G401 (cell line): ENCODE measurements around the gene OPCML. TPM values are rescaled to one million over a fixed set of nuclear protein-coding genes. Genes with fewer than 3 reads are reported as not detected.
A peak's percentile ranks its signal among the peaks of the same experiment; 100 is the strongest.

Experiments
- DNase-seq: peaks from one replicate; pipeline ENCODE4 v3.0.0-alpha.2; 2015; ENCODE audit warnings: low spot score
- in situ Hi-C: cut with HindIII; loops from 2 replicates; pipeline ENCODE4 v1.10.0; 2016; ENCODE audit warnings: low sequenced_read_pairs, mixed read lengths
- total RNA-seq: library from RNA; depleted of rRNA; stranded (reverse); fragments of >200 nt; shearing (Covaris generic); gene quantifications from 2 replicates; pipeline ENCODE4 v1.2.3, GENCODE V29; 2014

Gene OPCML
- total RNA-seq, 1 experiment from 2014 or later, result not detected

DNA sequence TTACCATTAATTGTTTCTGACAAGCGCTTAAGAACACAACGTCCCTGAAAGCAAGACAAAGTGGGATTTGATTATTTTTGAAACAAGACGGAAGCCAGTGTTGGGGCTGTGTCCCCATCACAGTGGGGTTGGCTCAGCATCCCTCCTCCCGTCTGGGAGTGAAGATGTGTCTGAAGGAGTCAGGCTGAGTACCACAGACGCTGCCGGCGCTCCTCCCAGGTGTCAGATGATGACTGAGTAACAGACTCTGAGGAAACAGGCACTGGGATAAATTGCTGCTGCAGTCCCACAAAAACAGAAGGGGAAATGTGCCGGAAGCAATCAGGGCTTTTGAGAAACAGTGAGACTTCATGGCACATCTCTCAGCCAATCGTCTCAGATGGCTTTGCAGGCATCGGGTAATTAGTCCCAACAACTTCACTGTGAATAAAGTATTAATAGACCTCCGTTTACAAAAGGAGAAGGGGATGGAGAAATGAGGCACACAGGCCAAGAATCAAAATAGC, 266.7 kb downstream of the OPCML start:
- in situ Hi-C loops, result no loop called here
- DNase-seq, result no peak

DNA sequence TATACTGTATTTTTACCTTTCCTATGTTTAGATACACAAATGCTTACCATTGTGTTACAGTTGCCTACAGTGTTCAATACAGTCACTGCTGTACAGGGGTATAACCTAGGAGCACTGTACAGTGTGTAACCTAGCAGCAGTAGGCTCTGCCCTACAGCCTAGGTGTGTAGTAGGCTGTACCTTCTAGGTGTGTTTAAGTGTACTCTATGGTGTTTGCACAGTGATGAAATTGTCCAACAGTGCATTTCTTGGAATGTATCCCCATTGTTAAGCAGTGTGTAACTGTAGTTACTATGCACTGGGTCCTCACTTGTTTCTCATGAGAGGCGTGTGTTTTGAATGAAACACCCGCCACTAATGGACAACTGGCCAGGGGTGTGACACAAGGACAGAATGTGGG, 269.0 kb downstream of the OPCML start:
- in situ Hi-C loops, result no loop called here

DNA sequence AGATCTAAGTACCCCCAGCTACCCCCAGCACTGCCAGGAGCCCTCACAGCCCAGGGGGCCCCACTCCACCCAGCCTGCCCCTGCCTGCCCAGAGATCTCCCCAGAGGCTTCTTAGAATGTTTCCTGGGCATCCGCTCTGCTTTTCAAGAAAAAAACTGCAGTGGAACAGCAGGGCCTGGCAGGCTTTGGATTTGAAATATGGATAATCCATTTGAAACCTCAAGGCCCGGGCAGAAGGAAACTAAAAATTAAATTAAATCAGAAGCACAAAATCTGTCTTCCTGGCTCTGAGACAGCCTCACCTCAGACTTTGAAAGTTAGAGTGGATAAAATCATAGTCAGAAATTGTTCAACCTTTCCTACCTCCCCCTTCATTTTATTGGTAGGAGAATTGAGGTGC, 273.6 kb downstream of the OPCML start:
- in situ Hi-C loops, result no loop called here
- no peak for DNase-seq

More for the DNA sequence above, 269.0 kb downstream of the OPCML start:
- DNase-seq, result no peak

DNA sequence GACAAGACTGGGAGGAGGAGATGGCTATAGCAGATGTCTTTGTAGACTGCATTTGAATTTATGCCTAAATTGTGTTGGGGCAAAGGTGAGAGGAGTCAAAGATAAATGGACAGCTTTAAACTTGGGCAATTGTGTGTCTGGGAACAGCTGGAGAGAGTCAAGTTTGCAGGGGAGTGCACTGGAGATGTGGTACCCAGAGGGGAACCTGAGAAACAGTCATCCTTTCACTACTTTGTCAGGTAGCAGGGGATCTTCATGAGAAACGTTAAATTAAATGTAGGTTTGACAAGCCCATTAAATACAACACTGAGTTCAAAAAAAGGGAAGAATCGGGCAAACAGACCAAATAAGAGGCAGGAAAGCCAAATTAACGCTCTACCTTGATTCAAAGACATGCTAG, 277.7 kb downstream of the OPCML start:
- in situ Hi-C loops, result no loop called here
- DNase-seq, result no peak

DNA sequence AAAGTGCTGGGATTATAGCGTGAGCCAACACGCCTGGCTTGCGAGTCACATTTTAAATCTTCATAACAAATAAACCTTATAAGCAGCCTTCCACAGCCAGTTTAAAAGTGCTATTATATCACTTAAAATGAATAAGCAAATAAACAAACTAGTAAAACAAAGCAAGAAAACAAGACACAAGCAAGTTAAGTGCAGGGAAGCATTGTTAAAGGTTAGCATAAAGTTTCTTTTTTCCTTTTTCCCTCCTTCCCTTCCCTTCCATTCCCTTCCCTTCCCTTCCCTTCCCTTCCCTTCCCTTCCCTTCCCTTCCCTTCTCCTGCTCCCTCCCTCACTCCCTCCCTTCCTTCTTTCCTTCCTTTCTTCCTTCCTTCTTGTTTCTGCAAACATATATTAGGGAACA, 278.7 kb downstream of the OPCML start:
- in situ Hi-C loops, result no loop called here

DNA sequence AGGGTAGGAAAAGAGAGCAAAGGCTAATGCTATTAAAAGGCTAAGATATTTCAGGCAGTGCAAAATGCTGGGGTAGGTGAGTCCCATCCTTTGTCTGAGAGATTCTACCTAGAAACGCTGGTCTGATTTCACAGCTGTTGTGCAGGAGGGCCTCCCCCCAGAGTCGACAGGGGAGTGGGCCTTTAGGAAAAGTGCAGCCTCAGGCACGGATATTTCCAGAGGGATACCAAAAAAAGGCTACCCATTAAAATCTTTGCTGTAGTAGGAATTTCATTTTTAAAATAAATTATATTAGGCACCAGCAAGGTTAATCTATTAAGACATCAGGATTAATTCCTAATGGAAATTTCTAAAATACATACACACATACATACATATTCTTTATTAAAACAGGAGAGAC, 280.5 kb downstream of the OPCML start:
- in situ Hi-C loops, result no loop called here
- DNase-seq, result no peak

More for the DNA sequence above, 278.7 kb downstream of the OPCML start:
- DNase-seq, result no peak

DNA sequence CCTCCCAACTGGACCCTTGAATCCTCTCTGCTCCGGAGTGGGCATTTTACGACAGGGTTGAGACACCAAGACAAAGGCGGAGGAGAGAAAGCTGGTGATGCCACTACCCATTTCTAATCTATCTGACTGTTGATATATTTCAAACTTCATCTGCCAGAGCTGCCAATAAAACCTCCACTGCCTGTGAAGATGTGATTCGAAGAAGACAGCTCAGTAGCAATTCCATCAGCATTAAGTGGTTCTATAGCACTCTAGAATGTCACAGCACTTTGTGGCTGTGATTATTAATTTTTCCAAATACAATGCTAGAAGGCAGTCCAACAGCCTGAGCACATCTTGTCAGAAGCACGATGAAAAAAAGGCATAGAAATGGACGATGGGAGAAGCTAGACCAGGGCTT, 282.8 kb downstream of the OPCML start:
- in situ Hi-C loops, result no loop called here
- DNase-seq, result no peak

DNA sequence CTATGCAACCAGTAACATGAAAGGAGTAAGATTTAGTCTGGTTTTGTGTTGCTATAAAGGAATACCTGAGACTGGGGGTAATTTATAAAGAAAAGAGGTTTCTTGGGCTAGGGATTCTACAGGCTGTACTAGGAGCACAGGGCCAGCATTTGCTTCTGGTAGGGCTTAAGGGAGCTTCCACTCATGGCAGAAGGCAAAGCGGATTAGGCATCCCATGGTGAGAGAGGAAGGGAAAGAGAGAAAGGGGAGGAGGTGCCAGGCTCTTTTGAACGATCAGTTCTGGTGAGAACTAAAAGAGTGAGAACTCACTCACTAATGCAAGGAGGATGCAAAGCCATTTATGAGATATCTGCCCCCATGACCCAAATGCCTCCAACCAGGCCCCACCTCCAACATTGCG, 283.2 kb downstream of the OPCML start:
- in situ Hi-C loops, result no loop called here

DNA sequence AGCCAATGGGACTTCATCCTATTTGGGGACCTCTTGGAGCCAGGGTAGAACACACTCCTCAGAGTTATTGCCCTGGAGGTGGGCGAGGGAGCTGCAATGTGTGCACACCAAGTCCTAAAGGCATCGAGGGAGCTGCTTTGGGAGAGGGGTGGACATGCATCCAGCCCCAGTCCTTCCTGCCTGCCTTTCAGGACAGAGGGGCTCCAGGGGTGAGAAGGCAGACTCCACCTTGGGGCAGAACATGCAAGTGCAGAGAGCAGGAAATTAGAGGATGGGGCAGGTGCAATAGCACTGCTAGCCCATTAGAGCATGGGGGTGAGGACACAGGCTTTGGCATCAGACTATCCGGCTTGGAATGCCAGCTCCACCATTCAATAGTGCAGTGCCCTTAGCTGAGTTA, 288.5 kb downstream of the OPCML start:
- in situ Hi-C loops, result no loop called here
- no peak for DNase-seq

More for the DNA sequence above, 283.2 kb downstream of the OPCML start:
- no peak for DNase-seq

DNA sequence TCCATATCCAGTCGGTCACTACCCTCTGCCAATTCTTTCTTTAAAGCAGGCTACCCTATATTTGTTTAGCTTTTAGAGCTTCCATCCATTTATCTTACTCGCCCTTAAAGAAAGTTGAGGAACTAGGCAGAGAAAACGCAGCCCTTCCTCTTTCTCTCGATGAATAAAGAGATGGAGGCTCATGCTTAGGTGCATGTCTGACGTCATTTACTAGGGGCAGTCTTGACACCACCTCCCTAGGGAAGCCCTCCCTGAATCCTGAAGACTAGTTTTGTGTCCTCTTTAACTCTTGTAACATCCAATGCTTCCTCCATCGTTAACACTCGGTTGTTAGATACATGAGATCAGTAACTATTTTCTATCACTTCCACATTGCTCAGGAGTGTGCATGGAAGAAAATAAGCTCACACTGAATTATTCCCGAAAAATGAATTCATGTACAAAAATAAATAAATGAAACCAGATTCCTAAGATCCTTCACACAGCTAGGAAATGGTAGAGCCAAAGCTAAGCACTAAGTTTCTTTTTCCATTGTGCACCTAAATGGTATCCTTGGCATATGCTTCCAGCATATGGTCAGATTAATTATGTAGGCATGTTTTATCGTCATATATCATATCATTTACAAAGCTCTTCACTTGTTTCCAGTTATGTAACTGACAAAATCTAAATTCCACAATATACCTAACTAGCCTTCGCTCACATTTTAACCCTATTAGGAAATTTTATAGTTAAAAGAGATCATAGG, 291.2 kb downstream of the OPCML start:
- in situ Hi-C loops, result no loop called here
- no peak for DNase-seq

DNA sequence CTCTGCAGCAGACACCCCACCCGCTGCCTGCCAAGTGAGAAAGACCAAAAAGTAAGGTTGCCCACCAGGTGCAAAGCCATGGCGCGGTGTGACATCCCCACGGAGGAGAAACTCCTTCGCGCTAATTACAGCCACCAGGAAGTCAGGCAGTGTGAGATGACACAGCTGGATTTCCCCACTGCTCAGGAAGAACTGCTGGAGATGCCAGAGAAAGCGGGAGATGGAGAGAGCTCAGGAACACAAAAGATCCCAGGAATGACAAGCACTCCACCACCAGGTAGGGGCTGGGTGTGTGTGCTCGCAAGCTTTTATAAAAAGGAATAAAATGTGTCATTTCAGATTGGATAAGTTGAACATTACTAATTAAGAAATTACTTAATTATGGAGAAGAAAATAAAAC, 292.7 kb downstream of the OPCML start:
- no peak for DNase-seq
- in situ Hi-C loops, result no loop called here

DNA sequence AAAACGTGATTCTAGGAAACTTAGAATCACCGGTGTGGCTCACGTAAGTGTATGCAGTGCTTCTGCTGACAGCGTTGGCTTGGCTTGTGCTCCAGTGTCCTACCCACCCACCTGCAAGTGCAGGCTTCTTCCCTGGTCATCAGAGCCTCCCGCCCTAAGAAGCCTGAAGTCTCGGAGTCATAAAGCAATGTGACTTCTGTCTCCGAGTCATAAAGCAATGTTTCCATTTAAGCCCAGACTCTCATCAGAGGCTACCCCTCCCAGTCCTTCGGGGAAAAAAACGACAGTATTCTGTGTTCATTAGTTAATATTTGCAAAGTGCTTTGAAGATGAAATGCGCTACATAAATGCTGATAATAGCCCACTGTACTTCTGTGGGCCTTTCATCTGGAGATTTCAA, 293.8 kb downstream of the OPCML start:
- in situ Hi-C loops, result no loop called here
- DNase-seq, result no peak

DNA sequence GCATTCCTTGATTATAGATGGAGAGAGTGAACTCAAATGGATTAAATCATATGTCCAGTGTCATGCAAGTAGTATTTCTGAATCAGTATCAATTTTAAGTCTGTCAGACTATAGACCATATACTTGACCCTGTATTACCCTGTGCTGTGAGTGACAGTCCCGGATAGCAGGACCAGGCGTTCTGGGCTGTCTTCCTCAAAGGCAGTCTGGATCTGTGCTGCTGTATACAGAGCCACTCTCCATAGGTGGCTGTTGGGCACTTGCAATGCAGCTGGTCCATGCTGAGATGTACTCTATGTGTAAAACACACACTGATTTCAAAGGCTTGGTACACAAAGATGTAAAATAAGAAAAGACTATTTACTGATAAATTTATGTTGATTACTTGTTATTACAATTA, 294.3 kb downstream of the OPCML start:
- no peak for DNase-seq
- in situ Hi-C loops, result no loop called here

DNA sequence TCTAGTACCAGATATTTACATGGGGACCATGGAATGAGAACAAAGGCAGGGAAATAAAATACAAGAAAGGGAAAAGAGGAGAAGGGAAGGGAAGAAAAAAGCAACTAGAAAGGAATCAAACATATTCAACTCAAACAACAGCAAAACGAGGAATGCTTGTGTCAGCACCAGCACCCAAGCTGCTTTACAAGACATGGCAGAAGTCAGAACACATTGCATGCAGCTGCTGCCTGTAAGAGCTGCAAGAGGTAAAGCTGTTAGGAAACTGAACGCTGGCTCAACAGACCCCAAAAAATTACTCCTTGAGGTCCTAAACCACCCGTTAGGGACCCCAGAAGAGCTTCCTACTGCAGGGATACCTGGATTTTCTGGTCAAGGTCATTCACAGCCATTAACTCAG, 296.9 kb downstream of the OPCML start:
- DNase-seq, result no peak
- in situ Hi-C loops, result no loop called here

DNA sequence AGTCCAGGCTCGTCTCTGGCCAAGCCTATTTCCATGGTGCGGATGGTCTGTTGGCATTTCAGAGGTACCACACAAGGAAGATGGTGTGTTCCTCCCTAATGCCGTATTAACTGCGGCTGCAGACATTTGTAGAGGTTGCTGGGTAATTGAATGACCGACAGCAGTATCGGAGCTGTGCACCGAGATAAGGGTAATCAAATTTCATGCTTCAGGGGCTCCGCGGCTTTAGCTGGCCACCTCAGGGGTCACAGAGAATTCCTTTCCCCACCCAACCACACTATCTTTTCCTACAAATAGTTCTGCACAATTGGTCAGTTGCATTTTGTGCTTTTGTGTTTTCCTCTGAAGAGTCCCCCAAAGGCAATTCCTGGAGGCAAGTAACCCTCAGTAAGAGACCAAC, 297.4 kb downstream of the OPCML start:
- in situ Hi-C loops, result no loop called here
- DNase-seq, result no peak

DNA sequence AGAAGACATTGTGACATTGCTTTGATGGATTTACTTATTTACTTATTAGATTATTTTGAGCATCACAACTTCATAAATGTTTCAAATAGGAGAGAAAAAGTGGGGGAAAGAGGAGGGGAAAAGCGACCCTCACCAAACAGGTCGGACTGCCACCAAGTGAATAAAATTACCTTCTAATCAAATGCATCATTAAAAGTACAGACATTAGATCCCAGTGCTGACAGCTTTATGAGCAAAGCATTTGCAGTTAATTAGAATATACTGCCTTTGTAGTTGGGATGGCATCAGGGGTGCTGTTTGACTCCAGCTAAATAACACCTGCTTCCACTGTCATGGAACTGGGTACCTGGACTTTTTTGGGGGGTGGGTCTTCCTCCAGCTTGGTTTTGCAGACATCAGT, 299.6 kb downstream of the OPCML start:
- in situ Hi-C loops, result no loop called here
- no peak for DNase-seq

DNA sequence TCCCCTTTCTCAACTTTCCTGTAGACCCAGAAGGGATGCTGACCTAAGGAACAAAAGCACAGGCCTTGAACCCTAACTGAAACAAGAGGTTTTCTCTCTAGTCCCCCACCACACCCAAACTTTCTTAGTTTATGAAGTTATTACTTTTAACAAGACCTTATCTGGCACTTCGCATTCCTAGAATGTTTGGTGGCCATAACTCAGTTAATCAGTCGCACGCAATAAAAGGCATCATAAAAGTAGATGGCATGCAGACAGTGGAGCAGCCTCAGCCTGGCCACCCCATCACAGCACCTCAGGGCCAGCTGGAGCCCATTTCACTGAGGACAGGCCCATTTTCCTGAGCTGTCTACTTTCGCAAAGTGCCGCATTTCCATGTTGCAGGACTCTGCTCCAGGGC, 301.9 kb downstream of the OPCML start:
- in situ Hi-C loops, result no loop called here

DNA sequence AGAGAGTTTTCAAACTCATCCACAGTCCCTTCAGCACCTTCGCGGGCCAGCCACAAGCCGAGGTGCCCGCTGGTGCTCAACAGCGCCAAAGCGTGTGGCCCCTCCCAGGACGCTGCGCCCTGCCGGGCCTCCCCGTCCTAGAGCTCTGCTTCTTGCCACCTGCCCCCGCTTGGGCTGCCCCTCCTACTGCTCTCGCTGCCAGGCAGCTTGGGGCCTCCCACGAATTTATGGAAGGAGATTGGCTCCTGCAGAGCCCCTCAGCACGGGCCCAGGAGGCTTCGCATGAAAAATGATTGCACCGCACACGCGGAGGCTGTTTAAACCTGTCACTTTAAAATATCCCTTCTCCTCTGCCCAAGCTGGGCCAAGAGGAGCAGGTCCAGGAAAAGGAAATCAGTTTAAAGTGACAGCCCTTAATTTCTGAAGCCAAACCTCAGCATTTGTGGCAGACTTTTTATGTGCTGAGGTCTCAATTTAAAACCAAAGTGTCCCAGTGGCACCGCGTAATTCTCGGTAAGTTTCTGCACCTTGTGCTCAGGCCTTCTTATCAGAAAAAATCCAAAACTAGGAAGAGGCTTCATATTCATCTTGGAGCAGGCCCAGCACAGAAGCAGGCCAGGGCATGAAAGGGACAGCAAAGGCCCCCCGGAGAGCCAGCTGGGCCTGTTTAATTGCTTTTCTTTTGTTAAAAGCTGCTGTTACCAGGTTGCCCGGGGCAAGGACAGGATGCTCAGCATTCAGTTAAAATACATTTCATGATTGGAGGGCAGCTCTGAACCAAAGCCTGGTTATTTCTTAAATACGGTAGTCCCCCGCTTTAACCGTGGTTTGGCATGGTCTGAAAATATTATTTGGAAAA, 303.6 kb downstream of the OPCML start:
- peak; percentile 37 for DNase-seq
- in situ Hi-C loops, result no loop called here

More for the DNA sequence above, 301.9 kb downstream of the OPCML start:
- DNase-seq, result no peak

DNA sequence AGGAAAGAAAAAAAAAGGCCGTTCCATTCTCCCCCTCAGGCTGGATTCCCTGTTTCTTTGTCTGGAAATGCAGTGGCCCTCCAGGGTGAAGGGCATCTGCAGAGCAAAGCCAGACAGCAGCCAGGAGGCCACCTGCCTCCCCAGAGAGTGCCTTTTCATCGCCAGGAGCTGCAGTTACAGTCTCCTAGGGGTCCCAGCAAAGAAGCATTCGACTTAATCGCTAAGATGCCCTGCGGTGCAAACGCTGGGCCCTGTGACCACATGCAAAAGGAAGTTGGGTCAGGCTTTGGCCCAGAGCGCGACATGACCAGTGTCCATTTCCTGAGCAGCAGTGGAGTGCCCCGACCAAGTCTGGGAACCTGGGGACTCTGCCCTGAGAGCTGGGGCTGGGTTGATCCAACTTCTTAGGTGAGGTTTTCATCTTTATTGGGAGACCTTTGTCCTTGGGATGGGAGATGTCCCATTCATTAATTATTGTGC, 304.6 kb downstream of the OPCML start:
- in situ Hi-C loops, result no loop called here
- no peak for DNase-seq

DNA sequence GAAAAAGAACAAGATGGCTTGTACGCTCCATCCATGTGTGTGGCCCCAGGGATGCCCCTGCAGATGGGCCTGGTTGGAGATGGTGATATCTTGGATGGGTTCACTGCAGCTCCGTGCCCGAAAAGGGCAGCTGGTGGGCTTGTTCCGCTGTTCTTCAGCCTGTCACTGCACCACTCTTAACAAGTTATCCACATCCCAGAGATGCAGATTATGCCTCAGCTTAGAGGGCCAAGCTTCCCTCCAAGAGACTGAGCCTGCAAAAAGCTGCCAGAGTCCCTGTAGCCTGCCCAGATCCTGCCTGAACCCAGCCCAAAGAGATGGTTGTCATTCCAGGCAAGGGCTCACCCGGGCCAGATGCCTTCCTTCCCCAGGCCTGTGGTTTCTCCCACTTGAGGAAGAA, 308.0 kb downstream of the OPCML start:
- in situ Hi-C loops, result no loop called here
- DNase-seq, result no peak
